ENCODE results near the gene EGFR.
A peak's percentile ranks its signal among the peaks of the same experiment; 100 is the strongest.

EGFR gene

DNA sequence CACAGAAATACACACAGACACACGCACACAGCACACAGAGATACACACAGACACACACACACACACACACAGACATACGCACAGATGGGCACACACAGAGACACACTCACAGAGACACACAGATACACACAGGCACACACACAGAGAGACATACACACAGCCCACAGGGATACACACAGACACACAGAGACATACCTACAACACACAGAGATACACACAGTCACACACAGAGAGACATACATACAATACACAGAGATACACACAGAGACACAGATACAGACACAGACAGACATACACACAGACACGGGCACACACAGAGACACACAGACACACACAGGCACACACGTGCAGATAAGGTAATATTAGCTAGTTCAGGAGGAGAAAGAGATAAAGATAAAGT is 76.9 kb downstream of the EGFR start:
- peaks cover 0 to 49% (median 28%) of the 10 kb centered on the region in 4 donors for H3K4me1 ChIP-seq
- DNase-seq, result no peak

DNA sequence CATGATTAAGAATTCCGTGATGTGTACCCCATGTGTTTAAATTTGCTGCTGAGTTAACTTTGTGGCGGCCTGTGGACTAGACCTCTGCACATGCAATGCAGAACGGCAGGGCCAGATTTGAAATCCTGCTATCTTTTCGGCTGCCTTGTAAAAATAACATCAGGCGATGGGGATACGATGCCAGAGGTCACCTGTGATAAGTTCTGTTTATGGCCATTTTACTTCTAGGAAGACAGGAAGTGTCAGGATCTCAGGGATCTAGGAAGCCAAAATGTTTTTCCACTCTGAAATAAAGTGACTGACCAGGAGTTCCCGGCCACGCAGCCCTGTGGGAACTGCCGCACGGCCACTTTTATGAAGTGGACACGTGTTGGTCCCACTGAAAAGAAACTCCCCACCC is 77.5 kb downstream of the EGFR start:
- Histone ChIP-seq H3K4me1 (peaks cover 0 to 55% (median 31%) of the 10 kb centered on the region in 4 donors), H3K4me3 (no peak overlapping the region), H3K27ac (no peak overlapping the region), H3K36me3 (no peaks in the 10 kb centered on the region), H3K27me3 (no peaks in the 10 kb centered on the region), H3K9me3 (no peaks in the 10 kb centered on the region)
- DNase-seq, result no peak
- intact Hi-C loops (cut with DNase I; ENCODE audit: low total_unique reads), result no loop called here
- TF ChIP-seq, protein P1, sequence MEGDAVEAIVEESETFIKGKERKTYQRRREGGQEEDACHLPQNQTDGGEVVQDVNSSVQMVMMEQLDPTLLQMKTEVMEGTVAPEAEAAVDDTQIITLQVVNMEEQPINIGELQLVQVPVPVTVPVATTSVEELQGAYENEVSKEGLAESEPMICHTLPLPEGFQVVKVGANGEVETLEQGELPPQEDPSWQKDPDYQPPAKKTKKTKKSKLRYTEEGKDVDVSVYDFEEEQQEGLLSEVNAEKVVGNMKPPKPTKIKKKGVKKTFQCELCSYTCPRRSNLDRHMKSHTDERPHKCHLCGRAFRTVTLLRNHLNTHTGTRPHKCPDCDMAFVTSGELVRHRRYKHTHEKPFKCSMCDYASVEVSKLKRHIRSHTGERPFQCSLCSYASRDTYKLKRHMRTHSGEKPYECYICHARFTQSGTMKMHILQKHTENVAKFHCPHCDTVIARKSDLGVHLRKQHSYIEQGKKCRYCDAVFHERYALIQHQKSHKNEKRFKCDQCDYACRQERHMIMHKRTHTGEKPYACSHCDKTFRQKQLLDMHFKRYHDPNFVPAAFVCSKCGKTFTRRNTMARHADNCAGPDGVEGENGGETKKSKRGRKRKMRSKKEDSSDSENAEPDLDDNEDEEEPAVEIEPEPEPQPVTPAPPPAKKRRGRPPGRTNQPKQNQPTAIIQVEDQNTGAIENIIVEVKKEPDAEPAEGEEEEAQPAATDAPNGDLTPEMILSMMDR (IDR thresholded peaks at IDR 0.05), result no peak

More for the DNA sequence above, 76.9 kb downstream of the EGFR start:
- Histone ChIP-seq H3K9me3 (no peaks in the 10 kb centered on the region), H3K27ac (no peak overlapping the region), H3K4me3 (no peak overlapping the region), H3K36me3 (no peaks in the 10 kb centered on the region), H3K27me3 (no peaks in the 10 kb centered on the region)
- TF ChIP-seq, protein P1 (IDR thresholded peaks at IDR 0.05), result no peak
- intact Hi-C loops (cut with DNase I; ENCODE audit: low total_unique reads), result no loop called here

DNA sequence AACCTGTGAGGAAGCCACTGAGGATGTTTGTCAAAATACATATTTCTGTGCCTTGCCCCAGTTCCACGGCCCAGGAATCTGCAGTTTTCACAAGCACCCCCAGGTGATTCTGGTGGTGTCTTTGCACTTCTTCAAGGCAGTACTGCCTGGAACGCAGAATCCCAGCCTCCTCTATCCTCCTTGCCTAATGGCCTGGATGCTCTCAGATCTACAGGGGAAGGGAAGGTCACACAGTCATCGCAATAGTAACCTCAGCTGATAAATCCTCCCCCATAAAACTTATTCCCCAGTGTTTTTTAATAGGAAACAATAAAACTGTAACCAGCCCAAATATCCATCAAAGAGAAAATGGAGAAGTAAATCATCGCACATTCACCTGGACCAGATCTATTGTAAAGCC is 78.3 kb downstream of the EGFR start:
- TF ChIP-seq, protein P1 (IDR thresholded peaks at IDR 0.05), result no peak
- no peak for DNase-seq
- Histone ChIP-seq H3K4me1 (peaks cover 0 to 59% (median 31%) of the 10 kb centered on the region in 4 donors), H3K36me3 (no peaks in the 10 kb centered on the region), H3K4me3 (no peak overlapping the region), H3K27ac (no peak overlapping the region), H3K9me3 (no peaks in the 10 kb centered on the region), H3K27me3 (no peaks in the 10 kb centered on the region)
- intact Hi-C loops (cut with DNase I; ENCODE audit: low total_unique reads), result no loop called here

DNA sequence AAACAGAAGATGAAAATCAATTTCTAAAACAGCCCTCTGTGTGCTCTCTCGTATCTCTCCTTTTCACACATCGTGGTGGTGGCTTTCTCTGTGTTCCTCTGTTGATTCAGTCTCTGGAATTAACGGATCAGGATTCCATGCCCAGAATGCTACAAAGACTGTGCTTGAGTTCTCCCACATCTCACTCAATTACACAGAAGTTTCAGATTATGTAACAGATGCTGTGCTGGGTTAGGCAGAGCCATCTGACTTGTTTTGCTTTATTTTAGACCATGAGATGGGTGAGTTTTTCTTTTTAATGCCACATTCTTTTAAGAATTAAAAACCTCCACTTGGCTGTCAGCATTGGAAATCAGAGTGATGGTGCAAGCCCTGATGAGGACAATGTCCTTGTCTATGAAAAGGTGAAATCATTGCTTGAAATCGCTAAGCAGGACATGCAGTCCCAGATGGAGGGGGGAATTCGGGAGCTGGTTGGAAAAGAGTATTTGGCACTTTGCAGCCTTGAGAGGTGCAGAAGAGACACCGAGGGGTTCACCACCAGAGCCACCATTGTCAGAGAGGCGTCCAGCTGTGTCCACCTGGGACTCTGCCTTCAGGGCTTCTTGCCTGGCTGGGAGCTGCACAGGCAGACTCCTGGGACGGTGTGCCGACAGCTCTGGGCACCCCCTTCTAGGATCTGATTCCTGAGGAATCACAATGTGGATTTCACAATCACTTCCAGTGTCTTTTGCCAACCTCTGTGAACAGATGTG is 80.4 kb downstream of the EGFR start:
- no peak for DNase-seq
- no peaks in the 10 kb centered on the region for H3K9me3 ChIP-seq
- H3K27ac ChIP-seq, result peak overlapping the region; percentile 27 to 54
- no peaks in the 10 kb centered on the region for H3K27me3 ChIP-seq
- no peaks in the 10 kb centered on the region for H3K36me3 ChIP-seq
- peaks cover 0 to 39% (median 25%) of the 10 kb centered on the region in 4 donors for H3K4me1 ChIP-seq
- intact Hi-C loops (cut with DNase I; ENCODE audit: low total_unique reads), result no loop called here
- TF ChIP-seq, protein P1 (IDR thresholded peaks at IDR 0.05), result no peak
- H3K4me3 ChIP-seq, result no peak overlapping the region

DNA sequence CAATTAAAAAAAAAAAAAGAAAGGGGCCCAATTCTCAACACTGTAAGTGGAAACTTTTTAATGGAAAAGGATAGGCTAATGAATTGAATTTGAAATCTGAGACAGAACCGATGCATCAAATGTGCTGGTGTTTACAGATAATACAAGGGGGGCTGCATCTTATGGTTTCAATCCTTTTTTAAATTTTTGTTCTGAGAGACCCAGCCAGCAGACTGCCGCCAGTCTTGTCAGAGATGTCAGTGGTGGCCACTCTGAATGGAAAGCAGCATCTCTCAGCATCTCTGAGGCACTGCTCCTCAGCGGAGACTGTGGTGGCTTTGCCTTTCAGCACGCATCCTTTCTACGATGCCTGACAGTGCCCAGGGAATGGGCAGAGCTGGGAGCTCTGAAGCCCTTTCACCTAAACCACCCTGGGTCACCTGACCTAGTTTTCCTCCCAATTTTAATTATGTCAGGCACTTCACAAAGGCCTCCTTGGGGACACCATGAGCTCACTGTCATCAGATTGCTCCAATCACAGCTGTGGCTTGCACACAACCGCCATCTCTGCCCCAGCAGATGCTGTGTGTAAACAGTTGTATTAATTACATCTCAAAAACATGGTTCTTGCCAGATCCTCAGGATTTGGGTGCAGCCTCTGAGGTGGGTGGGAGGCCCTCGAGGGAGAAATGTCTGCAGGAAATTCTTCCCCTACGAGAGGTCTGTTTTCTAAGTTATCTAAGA is 81.2 kb downstream of the EGFR start:
- Histone ChIP-seq H3K4me3 (no peak overlapping the region), H3K4me1 (peaks cover 0 to 46% (median 28%) of the 10 kb centered on the region in 4 donors), H3K36me3 (no peaks in the 10 kb centered on the region), H3K27ac (peak overlapping the region in 1 of 2 donors; percentile 22), H3K27me3 (no peaks in the 10 kb centered on the region), H3K9me3 (no peaks in the 10 kb centered on the region)
- DNase-seq, result no peak
- intact Hi-C loops (cut with DNase I; ENCODE audit: low total_unique reads), result no loop called here
- TF ChIP-seq, protein P1 (IDR thresholded peaks at IDR 0.05), result no peak

Measured in tibial artery (tissue), 4 donors.